SK-MEL-5 (cell line): ENCODE results near the gene PWWP2B. TPM values are rescaled to one million over a fixed set of nuclear protein-coding genes. Genes with fewer than 3 reads are reported as not detected.

Experiments used
- DNase-seq: peaks from one replicate; pipeline ENCODE4 v3.0.0-alpha.2; 2016; ENCODE audit warnings: low read depth, low spot score
- in situ Hi-C: cut with HindIII; loops from 2 replicates; pipeline ENCODE4 v1.10.0; 2016; ENCODE audit warnings: low sequenced_read_pairs, high pct_unique_total_duplicates, low pct_unique_long_range_greater_than_20kb
- total RNA-seq: library from RNA; depleted of rRNA; stranded (reverse); fragments of >200 nt; shearing (Covaris generic); gene quantifications from 2 replicates; pipeline ENCODE4 v1.2.3, GENCODE V29; 2014

Gene PWWP2B
- total RNA-seq, 1 experiment from 2014 or later: 6.4 TPM

DNA sequence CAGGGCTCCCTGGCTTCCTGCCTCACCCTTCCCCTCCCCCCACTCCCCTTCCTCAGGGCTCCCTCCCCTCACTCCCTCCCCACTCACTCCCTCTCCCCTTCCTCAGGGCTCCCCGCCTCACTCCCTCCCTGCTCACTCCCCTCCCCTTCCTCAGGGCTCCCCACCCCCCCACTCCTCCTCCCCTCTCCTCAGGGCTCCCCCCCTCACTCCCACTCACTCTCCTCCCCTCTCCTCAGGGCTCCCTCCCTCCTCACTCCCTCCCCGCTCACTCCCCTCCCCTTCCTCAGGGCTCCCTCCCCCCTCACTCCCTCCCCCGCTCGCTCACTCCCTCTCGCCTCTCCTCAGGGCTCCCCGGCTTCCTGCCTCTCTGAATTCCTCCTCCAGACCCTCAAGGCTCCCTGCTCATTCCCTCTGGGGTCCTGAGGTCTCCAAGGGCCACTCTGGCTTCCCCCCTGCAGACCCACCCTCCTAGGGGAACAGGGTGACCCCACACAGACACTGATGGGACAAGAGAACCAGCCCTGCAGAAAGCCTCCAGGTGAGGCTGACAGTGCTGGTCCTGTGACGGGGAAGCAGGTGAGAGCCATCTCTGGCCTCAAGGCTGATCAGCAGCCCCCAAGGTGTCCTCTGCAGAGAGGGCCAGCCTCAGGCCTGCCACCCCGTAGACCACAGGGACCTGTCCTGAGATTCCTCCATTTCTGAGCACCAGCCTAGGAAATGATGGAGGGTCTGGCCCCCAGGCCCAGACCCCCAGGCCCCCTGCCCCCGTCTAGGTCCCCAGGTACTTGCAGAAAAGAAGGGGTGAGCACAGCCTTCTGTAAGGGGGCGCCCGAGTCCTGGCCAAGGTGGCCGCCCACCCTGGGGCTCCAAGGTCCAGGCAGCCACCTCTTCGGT lies 47.2 kb downstream of the PWWP2B start:
- in situ Hi-C loops: no loop called here
- DNase-seq: no peak

DNA sequence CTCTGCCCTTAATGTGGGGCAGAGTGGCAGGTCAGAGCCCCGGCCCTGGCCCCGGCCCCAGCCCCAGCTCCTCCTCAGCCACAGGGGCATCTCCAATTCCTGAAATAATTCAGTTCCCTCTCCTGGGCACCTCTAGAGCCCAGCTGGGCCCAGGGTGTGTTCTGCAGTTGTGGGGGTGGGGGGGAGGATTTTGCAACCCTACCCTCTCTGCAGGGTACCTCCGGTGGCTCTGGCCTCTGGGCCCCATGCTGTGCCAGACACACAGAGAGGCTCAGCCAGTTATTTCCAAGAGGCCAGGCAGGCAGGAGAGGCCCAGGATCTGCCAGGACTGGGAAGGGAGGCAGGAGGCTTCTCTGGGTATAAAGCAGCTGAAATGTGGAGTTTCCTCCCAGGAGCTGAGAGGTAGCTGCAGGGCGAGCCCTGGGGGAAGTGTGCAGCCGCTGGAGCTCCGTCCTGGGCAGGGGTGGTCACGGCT lies 47.9 kb downstream of the PWWP2B start:
- no peak for DNase-seq
- in situ Hi-C loops: no loop called here

DNA sequence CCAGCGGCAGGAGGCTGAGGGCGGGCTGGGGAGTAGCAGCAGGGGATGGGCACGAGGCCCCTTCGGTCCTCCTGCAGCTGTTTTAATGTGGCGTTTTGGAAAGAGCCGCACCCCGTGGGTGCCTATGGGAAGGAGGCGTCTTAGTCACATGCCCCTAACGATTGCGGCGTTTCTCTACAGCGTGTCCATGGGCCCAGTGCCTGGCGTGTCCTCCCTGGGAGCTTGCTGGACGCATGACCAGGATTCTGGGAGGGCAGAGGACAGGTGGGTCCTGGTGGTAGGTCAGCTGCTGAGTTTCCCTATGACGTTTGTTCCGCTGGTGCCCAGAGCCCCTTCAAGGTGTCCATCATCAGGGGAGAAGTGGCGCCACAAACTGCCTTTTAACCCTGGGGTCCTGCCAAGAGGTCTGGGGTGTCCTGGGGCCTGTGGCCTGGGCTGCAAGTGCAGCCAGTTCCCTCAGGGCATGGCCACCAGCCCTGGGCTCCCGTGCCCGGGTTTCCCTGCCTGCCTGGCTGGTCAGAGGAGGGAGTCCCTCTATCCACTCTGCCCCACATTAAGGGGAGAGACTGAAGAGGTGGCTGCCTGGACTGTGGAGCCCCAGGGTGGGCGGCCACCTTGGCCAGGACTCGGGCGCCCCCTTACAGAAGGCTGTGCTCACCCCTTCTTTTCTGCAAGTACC lies 48.7 kb downstream of the PWWP2B start:
- DNase-seq: no peak
- in situ Hi-C loops: no loop called here

DNA sequence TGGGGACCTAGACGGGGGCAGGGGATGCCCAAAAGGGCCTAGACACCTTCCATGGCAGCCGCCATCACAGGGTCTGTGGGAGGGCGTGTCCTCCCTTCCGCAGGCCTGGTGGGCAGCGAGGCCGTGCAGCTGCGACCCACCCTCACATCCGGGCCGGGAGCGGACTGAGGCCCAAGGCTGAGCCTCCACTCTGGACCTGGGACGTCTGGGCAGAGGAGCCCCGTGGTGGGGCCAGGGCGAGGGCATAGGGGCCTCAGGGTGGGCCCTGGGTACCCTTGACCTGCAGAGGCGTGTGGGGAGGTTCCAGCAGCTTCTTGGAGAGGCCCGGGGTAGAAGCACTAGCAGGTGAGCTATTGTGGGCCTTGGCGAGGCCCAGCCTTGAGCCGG lies 49.2 kb downstream of the PWWP2B start:
- DNase-seq: no peak
- in situ Hi-C loops: no loop called here

DNA sequence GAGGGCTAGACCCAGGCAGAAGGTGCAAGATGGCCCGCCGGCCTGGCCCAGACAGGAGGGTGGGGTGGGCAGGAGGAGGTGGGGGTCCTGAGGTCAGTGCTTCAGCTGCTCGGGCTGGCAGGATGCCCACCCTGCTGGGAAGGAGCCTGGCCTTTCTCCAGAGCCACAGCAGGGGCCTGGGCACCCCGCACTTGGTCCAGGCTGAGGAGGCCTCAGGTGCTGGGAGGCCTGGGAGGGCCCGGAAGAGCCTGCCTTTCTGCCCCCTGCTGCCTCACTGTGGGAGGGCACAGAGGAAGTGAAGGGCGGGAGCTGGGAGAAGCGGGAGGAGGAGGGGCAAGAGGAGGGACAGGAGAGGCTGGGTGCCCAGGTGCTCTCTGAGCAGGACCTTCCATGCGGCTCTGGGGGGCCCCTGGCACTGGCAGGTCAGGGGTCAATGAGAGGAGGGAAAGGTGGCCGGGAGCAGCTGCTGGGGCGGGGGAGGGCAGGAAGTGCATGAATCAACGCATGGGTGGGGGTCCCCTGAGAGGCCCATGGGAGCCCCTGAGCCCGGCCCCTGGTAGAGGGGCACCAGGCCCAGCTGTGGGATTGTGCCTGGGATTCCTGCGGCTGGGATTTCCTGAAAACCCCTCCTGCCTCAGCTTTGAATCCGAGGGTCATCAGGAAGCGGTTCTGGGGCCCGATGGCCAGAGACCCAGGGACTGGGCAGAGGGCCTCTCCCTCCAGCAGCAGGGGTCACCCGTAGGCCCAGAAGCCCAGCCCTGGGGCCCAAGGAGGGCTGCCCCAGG lies 49.9 kb downstream of the PWWP2B start:
- in situ Hi-C loops: no loop called here
- DNase-seq: peak; percentile 61

DNA sequence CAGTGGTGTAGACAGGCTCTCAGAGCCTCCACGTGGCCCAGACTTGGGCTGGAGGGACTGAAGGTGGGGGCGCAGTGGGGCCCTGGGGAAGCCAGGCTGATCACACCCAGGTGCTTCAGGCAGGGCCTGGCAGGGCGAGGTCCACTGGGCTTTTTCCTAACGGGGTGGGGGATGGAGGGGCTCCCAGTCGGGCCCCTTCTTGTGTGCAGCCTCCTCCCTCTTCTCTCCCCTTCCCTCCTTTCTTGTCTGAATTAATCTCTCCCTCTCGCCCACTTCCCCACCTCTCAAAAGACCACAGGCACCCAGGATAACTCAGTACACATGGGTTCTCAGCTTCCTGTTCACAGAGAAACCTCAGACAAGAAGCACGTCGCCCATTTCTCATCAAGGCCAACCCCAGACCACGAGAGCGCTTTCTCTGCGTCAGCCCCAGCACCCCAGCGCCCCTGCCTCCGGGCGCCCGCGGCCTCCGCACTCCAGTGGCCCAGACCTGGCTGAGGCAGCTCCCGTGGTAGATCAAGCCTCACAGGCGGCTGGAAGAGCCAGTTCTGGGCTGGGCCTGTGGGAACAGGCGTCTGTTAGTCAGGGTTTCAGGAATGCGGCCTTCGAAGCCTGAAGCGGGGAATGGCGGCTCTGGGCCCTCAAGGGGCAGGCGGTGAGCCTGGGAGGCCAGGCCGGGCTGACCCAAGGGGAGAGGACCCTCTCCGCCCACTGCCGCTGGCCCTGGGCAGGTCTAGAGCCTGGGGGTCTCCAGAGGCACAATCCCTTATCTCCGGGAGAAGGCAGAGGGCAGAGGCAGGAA lies 50.6 kb downstream of the PWWP2B start:
- DNase-seq: no peak
- in situ Hi-C loops: no loop called here

DNA sequence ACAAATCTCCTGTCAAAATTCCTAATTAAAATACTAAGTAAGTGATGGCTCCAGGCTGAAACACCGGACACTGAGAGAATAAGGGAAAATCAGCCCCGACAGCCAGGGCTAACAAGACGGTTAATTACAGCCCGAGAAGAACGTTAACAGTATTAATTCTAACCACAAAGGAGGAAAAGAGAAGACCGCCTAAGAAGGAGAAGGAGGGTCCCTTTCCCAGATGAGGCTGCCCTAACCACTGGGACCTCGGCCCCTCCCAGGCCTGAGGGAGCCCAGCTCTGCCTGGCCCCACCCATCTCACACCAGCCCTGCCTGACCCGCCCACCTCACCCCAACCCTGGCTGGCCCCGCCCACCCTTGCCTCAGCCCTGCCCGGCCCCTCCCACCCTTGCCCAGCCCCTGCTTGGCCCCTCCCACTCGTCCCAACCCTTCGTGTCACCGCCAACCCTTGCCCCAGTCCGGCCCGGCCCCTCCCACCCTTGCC lies 51.3 kb downstream of the PWWP2B start:
- peak; percentile 45 for DNase-seq

DNA sequence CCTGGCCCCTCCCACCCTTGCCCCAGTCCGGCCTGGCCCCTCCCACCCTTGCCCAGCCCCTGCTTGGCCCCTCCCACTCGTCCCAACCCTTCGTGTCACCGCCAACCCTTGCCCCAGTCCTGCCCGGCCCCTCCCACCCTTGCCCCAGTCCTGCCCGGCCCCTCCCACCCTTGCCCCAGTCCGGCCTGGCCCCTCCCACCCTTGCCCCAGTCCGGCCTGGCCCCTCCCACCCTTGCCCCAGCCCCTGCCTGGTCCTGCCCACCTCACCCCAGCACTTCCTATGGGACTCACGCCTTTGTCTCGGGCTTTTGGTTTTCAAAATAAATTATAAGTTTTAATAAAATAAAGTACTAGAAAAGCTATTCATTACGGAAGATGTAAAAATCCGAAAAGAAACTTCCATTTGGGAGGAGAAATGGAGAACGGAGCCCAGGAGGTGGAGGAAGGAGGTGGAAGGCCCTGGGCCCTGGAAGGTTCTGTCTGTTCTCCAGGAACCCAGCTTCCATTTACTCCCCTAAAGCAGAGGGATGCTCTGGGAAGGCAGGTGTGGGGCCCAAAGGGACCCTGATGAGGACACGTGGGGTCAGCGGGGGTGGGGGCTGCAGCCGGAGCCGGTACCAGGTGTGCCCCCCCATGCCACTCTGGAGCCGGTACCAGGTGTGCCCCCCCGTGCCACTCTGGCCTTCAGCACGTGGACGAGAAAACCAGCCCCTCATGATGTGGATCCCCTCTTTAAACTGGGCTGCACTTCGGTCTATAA lies 52.2 kb downstream of the PWWP2B start:
- in situ Hi-C loops: no loop called here
- peak; percentile 28 for DNase-seq

More for the DNA sequence above, 51.3 kb downstream of the PWWP2B start:
- in situ Hi-C loops: no loop called here

DNA sequence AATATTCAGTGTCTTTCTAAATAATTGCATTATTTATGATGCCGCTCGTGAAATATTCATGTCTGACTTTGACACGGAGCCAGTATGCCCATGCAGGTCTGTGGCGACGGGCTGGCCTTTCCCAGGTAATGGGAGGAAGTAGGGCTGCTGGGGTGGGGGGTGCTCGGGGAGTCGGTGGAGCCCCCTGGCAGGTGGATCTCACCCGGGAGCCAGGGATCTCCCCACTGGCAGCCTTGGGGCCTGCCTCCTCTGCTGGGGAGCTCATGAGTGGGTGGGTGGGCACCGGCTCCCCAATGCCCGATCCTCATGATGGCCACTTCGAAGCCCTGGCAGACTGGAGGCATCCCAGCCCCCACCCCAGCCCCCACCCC lies 52.8 kb downstream of the PWWP2B start:
- no peak for DNase-seq
- in situ Hi-C loops: no loop called here

DNA sequence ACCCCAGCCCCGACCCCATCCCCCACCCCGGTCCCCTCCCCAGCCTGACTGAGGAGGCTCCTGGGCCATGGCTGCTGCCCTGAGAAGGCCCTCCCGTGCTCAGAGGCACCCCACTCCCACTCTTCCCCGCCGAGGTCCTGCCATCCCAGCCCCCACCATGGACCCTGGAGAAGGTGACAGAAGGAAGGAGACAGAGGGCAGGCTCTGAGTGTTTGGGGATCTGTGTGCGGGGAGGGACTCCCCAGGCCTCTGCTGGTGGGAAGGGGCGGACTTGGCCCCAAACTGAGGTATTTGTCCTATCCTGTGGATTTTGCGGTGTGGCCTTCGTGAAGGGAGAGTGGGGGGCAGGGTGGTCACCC lies 53.4 kb downstream of the PWWP2B start:
- DNase-seq: no peak
- in situ Hi-C loops: no loop called here

DNA sequence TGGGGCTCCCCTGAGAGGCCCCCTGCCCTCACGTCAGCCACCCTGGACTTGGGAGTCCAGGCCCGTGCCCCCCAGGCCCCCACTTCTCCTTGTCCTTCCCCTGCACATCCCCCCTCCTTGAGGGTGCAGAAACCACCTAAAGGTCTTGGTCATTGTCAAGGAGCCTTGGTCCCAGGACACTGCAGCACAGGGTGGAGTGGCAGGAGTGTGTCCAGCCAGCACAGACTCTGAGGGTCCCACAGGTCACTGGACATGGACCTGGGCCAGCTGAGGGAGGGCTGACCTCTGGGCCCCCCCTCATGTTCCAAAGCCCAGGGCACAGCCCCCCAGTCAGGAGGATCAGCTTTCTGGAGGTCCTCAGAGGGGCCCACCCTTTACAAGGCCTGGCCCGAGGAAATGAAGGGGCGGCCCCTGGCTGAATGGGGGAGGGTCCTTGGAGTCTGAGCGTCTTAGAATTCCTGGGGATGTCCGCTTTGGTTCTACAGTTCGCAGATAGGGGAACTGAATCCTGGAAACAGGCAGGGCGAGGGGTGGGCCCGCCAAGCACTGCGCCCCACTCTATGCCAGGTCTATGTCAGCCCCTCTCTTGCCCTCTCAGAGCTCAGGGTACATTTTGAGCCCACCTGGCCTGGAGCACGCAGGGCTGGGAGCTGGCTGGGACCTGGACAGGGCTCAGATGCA lies 54.0 kb downstream of the PWWP2B start:
- in situ Hi-C loops: no loop called here
- no peak for DNase-seq

DNA sequence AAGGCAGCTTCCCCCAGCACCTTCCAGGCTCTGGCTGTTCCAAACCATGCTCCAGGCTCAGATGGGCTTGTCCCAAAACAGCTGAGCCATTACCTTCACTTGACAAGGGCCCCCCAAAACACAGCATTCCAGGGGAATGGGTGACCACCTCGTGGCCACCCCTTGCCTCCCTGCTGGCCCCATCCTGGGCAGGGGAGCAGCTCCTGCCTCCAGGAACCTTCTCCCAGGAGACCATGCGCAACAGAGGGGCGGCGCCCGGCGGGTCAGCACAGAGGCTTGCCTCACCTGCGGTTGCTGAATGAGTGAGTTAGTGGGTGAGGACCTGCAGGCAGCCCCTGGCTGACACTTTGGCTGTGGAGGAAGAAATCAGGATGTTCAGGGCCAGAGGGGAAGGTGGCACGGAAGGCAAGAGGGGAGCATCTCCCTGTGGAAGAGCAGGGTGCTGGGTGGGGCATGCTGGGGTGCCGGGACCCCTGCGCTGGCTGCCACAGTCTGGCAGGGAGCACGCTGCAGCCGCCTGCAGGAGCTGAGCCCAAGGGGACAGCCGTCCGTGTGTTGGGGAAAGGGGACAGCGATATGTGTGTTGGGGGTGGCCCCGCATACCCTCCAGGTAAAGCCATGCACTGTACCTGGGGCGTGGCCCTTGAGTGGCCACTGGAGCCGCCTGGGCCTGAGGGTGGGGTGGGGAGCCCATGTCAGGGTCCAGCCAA lies 54.7 kb downstream of the PWWP2B start:
- in situ Hi-C loops: no loop called here

DNA sequence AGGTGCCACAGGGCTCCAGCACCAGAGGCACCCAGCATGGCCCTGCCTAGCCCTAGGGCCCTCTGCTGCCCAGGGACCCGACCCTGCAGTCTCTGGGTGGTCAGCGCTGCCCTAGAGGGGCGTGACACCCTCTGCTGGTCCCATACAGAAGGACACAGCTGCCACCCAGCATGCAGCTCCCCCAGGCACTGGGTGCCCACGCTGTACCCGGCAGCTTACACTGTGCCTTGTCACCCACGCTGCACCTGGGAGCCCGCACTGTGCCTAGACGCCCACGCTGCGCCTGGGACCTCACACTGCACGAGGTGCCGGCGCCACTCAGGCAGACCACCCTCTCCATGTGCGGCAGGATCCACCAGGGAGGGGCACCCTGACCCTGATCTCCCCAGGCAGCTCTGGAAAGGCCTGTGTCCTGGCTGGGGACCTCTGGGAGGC lies 55.2 kb downstream of the PWWP2B start:
- in situ Hi-C loops: no loop called here
- DNase-seq: no peak

More for the DNA sequence above, 54.7 kb downstream of the PWWP2B start:
- DNase-seq: no peak

DNA sequence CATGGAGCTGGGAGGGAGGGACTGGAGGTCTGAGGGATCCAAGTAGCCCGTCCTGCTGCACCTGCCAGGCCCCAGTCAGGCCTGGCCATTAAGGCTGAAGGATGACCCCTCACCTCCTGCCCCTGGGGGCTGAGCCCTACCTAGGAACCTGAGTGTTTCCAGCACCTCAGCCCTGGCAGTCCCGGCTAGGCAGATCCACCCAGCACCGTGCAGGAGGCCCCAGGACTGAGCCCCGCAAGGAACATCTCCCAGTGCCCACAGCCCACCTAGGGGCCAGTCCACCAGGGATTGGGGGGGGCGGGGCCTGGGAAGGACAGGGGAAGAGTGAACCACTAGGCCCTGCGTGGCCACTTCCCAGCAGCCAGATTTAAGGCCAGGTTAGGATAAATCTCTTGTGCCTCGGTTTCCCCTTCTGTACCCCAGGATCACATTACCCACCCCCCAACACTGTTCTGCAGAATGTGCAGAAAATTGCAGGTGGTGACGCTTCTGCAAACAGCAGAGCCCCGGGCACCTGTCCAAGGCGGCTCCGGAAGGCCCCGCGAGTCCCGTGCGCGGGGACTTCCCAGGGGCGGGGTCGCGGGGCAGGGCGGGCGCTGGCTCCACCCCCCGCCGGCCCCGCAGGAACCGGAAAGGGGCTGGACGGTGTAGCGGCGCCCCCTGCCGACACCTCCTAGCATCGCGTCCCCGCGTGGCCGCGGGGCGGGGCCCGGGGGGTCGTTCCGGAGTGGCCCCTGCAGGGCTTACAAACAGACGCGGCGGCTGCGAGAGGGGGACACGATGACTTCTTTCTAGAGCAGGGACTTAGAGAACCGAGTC lies 55.9 kb downstream of the PWWP2B start:
- DNase-seq: peak; percentile 58
- in situ Hi-C loops: no loop called here

DNA sequence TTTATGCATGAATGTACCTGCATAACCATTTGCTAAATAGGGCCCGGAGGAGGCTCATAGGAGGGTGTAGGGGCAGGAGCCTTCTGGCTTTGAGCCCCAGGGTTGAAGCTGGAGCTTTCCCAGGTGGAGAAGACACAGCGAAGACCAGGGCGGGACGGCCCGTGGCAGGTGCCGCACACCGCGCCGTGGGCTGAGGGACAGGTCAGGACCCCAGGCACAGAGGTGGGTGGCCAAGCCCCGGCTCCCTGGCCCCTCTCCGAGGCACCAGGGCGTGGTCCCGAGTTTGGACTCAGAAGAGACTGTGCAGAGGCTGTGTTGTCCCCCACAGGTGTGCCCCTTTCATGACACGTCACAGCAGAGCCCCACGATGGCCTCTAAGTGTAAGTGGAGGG lies 56.5 kb downstream of the PWWP2B start:
- in situ Hi-C loops: no loop called here

More for the DNA sequence above, 56.5 kb downstream of the PWWP2B start:
- DNase-seq: no peak
